ENCODE results near the gene DAZAP2. TPM values are rescaled to one million over a fixed set of nuclear protein-coding genes. Genes with fewer than 3 reads are reported as not detected.

Gene DAZAP2
- total RNA-seq, 1 experiment from 2014 or later = 100 TPM

- Histone ChIP-seq H3K27me3 (replicated peaks; ENCODE audit: control insufficient read depth, insufficient read depth, low read length) (no peaks in the 10 kb centered on the region), H3K9me3 (no peaks in the 10 kb centered on the region), H3K4me1 (no peaks in the 10 kb centered on the region), H3K36me3 (ENCODE audit: control insufficient read depth, insufficient read depth, low read length) (no peaks in the 10 kb centered on the region; the same call in 1 of the 2 replicates), H3K4me3 (ENCODE audit: low read depth, low read length) (no peak overlapping the region)
- no peak overlapping the region for H3K27ac Mint-ChIP-seq (ENCODE audit: unreplicated experiment)
- H3K9me3 Mint-ChIP-seq (ENCODE audit: unreplicated experiment) = no peaks in the 10 kb centered on the region
- POLR2A ChIA-PET = no interaction called here
- no peaks in the 10 kb centered on the region for H3K4me1 Mint-ChIP-seq (ENCODE audit: low read depth, unreplicated experiment)
- TF ChIP-seq CTCF (IDR thresholded peaks at IDR 0.05; ENCODE audit: insufficient read depth in 1 of 2, low read depth in 1 of 2, low read length in 1 of 2, severe bottlenecking in 1 of 2, unreplicated experiment in 1 of 2) = no peak
- H3K36me3 Mint-ChIP-seq (ENCODE audit: insufficient read depth, unreplicated experiment) = no peaks in the 10 kb centered on the region
- H3K4me3 Mint-ChIP-seq (ENCODE audit: unreplicated experiment) = no peak overlapping the region
- no peak for DNase-seq
- no peaks in the 10 kb centered on the region for H3K27me3 Mint-ChIP-seq (ENCODE audit: insufficient read depth, unreplicated experiment)
- intact Hi-C loops (cut with micrococcal nuclease; ENCODE audit: unreplicated experiment) = no loop called here
- no TSS peak for BruUV-seq (replicated peaks)
- CTCF ChIA-PET = no interaction called here
Measured at GRCh38 chr12:51209259-51209658, 29.4 kb upstream of the DAZAP2 start.

- CTCF ChIA-PET = interaction anchor here (0.6 to 1.7 kb wide), 2 partner anchors 8 to 131 kb away, joined by 3 to 5 read pairs; no protein-coding TSS in a partner anchor
- Histone ChIP-seq H3K36me3 (ENCODE audit: control insufficient read depth, insufficient read depth, low read length) (no peaks in the 10 kb centered on the region; the same call in 1 of the 2 replicates), H3K4me1 (no peaks in the 10 kb centered on the region), H3K4me3 (ENCODE audit: low read depth, low read length) (no peak overlapping the region), H3K9me3 (no peaks in the 10 kb centered on the region), H3K27me3 (replicated peaks; ENCODE audit: control insufficient read depth, insufficient read depth, low read length) (no peaks in the 10 kb centered on the region)
- no peak for TF ChIP-seq CTCF (IDR thresholded peaks at IDR 0.05; ENCODE audit: insufficient read depth in 1 of 2, low read depth in 1 of 2, low read length in 1 of 2, severe bottlenecking in 1 of 2, unreplicated experiment in 1 of 2)
- POLR2A ChIA-PET = no interaction called here
- Mint-ChIP-seq H3K36me3 (ENCODE audit: insufficient read depth, unreplicated experiment) (no peaks in the 10 kb centered on the region), H3K27me3 (ENCODE audit: insufficient read depth, unreplicated experiment) (no peaks in the 10 kb centered on the region), H3K4me3 (ENCODE audit: unreplicated experiment) (no peak overlapping the region), H3K4me1 (ENCODE audit: low read depth, unreplicated experiment) (no peaks in the 10 kb centered on the region), H3K9me3 (ENCODE audit: unreplicated experiment) (no peaks in the 10 kb centered on the region), H3K27ac (ENCODE audit: unreplicated experiment) (no peak overlapping the region)
- no TSS peak for BruUV-seq (replicated peaks)
- DNase-seq = no peak
- intact Hi-C loops (cut with micrococcal nuclease; ENCODE audit: unreplicated experiment) = no loop called here
Measured at GRCh38 chr12:51210690-51211395, 27.8 kb upstream of the DAZAP2 start.

- ChIA-PET CTCF (no interaction called here), POLR2A (interaction anchor here (0.7 kb wide), 1 partner anchor 23 kb away, joined by 4 read pairs; the partner anchor contains the start of gene DAZAP2)
- H3K27me3 ChIP-seq (replicated peaks; ENCODE audit: control insufficient read depth, insufficient read depth, low read length) = no peaks in the 10 kb centered on the region
- H3K4me3 ChIP-seq (ENCODE audit: low read depth, low read length) = no peak overlapping the region
- peaks cover 12% of the 10 kb centered on the region for H3K4me1 Mint-ChIP-seq (ENCODE audit: low read depth, unreplicated experiment)
- intact Hi-C loops (cut with micrococcal nuclease; ENCODE audit: unreplicated experiment) = no loop called here
- H3K9me3 Mint-ChIP-seq (ENCODE audit: unreplicated experiment) = no peaks in the 10 kb centered on the region
- H3K9me3 ChIP-seq = no peaks in the 10 kb centered on the region
- H3K4me1 ChIP-seq = peaks cover 6% of the 10 kb centered on the region; the same call in 1 of the 2 replicates
- no peak overlapping the region for H3K27ac Mint-ChIP-seq (ENCODE audit: unreplicated experiment)
- H3K4me3 Mint-ChIP-seq (ENCODE audit: unreplicated experiment) = no peak overlapping the region
- no TSS peak for BruUV-seq (replicated peaks)
- H3K36me3 ChIP-seq (ENCODE audit: control insufficient read depth, insufficient read depth, low read length) = no peaks in the 10 kb centered on the region; the same call in 1 of the 2 replicates
- H3K27me3 Mint-ChIP-seq (ENCODE audit: insufficient read depth, unreplicated experiment) = no peaks in the 10 kb centered on the region
- TF ChIP-seq CTCF (IDR thresholded peaks at IDR 0.05; ENCODE audit: insufficient read depth in 1 of 2, low read depth in 1 of 2, low read length in 1 of 2, severe bottlenecking in 1 of 2, unreplicated experiment in 1 of 2) = no peak
- DNase-seq = no peak
- H3K36me3 Mint-ChIP-seq (ENCODE audit: insufficient read depth, unreplicated experiment) = no peaks in the 10 kb centered on the region
Measured at GRCh38 chr12:51214895-51215294, 23.7 kb upstream of the DAZAP2 start.

Measured in Caco-2 (cell line).